ENCODE measurements around the gene LGALS1. TPM values are rescaled to one million over a fixed set of nuclear protein-coding genes. Genes with fewer than 3 reads are reported as not detected.
A peak's percentile ranks its signal among the peaks of the same experiment; 100 is the strongest.
"Not testable (repeated sequence)": the region's sequence is repeated elsewhere in the genome, so short reads cannot be mapped to it uniquely, and the experiment has no call there.

The LGALS1 gene
- total RNA-seq, 1 donor from 2014 or later, result 101 TPM

GRCh38 chr22:37638391-37639069 is 36.9 kb upstream of the LGALS1 start:
- FAIRE-seq (no peak), DNase-seq (ENCODE audit: low spot score in 2 of 2) (no peak)

GRCh38 chr22:37639070-37639760 is 36.2 kb upstream of the LGALS1 start, which contains the start of gene SH3BP1:
TSS of gene SH3BP1 (plus strand) at chr22:37639669. CDS start at chr22:37639788, 119 bp downstream.
- FAIRE-seq (no peak), DNase-seq (ENCODE audit: low spot score in 2 of 2) (peak; percentile 59 to 75)

- DNase-seq (ENCODE audit: low spot score in 2 of 2), result no peak
- no peak for FAIRE-seq
Measured at GRCh38 chr22:37639771-37640590, 35.5 kb upstream of the LGALS1 start.

GRCh38 chr22:37640591-37641560 is 34.6 kb upstream of the LGALS1 start:
- FAIRE-seq (no peak), DNase-seq (ENCODE audit: low spot score in 2 of 2) (no peak)

- DNase-seq (ENCODE audit: low spot score in 2 of 2) (no peak), FAIRE-seq (no peak)
Measured at GRCh38 chr22:37641561-37641949, 33.9 kb upstream of the LGALS1 start.

GRCh38 chr22:37643225-37643847 is 32.1 kb upstream of the LGALS1 start:
- no peak for FAIRE-seq
- DNase-seq (ENCODE audit: low spot score in 2 of 2), result peak; percentile 82 to 91

- FAIRE-seq (no peak), DNase-seq (ENCODE audit: low spot score in 2 of 2) (no peak)
Measured at GRCh38 chr22:37647317-37647716, 28.1 kb upstream of the LGALS1 start.

GRCh38 chr22:37647928-37648327 is 27.5 kb upstream of the LGALS1 start:
- DNase-seq (ENCODE audit: low spot score in 2 of 2), result no peak

GRCh38 chr22:37650463-37651136 is 24.8 kb upstream of the LGALS1 start:
- DNase-seq (ENCODE audit: low spot score in 2 of 2) (no peak), FAIRE-seq (no peak)

More at GRCh38 chr22:37647928-37648327, 27.5 kb upstream of the LGALS1 start:
- no peak for FAIRE-seq

- FAIRE-seq, result no peak
- no peak for DNase-seq (ENCODE audit: low spot score in 2 of 2)
Measured at GRCh38 chr22:37654563-37655251, 20.7 kb upstream of the LGALS1 start.

- FAIRE-seq, result no peak
- no peak for DNase-seq (ENCODE audit: low spot score in 2 of 2)
Measured at GRCh38 chr22:37655252-37655563, 20.2 kb upstream of the LGALS1 start.

GRCh38 chr22:37656583-37656982 is 18.9 kb upstream of the LGALS1 start:
- DNase-seq (ENCODE audit: low spot score in 2 of 2); FAIRE-seq: not testable (repeated sequence)

GRCh38 chr22:37657590-37658132 is 17.8 kb upstream of the LGALS1 start:
- no peak for FAIRE-seq
- no peak for DNase-seq (ENCODE audit: low spot score in 2 of 2)

- DNase-seq (ENCODE audit: low spot score in 2 of 2) (peak; percentile 99), FAIRE-seq (peak; percentile 93)
Measured at GRCh38 chr22:37658133-37659065, 17.0 kb upstream of the LGALS1 start, which contains the start of gene PDXP. TSS of gene PDXP (plus strand) at chr22:37658723. CDS start at chr22:37658783, 60 bp downstream.

- FAIRE-seq (no peak), DNase-seq (ENCODE audit: low spot score in 2 of 2) (no peak)
Measured at GRCh38 chr22:37659066-37659896, 16.2 kb upstream of the LGALS1 start.
